Activated T-cell treated with anti-CD3 and anti-CD28 coated beads for 48 hours (primary cell): Measurements from ENCODE around the gene LMOD3.
A peak's percentile ranks its signal among the peaks of the same experiment; 100 is the strongest.

Experiments used
- DNase-seq: peaks from one replicate; pipeline ENCODE4 v3.0.0-alpha.2; 2020; ENCODE audit warnings: low read depth

LMOD3 gene

DNA sequence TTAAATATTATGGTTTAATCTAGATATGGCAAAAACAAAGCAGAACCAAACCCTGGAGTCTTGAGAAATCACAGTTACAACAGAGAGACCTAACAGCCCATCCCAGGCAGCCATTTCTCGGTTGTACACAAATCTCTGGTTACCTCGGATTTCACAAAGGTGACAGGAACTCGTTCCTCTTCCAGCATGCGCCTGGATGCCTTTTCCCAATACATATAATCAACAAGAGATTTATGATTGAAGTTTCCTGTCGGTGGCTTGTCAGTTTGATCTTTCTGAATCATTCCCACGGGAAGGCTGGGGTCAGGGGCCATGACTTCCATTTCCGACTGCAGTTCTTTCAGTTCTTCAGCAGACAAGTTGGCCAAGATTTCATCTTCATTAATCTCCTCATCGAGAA is 445 bp downstream of the LMOD3 start:
- no peak for DNase-seq

DNA sequence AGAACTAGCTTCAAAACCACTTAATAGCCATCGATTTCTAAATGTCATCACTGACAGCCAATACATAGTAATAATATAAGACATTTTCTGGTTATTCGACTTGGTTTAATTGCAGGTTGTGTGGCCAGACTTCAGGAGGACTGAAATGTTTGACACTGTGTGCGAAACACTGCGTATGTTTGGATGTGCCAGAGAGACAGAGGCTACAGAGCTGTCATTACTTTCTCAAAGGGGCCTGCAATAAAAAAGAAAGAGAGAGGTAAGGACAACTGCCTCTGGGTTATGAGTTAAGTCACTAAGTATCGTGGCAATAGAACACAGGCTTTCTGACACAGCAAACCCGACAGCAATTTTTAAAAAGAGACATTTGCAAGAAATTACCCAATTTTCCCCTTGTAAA is 882 bp downstream of the LMOD3 start:
- DNase-seq, result no peak

DNA sequence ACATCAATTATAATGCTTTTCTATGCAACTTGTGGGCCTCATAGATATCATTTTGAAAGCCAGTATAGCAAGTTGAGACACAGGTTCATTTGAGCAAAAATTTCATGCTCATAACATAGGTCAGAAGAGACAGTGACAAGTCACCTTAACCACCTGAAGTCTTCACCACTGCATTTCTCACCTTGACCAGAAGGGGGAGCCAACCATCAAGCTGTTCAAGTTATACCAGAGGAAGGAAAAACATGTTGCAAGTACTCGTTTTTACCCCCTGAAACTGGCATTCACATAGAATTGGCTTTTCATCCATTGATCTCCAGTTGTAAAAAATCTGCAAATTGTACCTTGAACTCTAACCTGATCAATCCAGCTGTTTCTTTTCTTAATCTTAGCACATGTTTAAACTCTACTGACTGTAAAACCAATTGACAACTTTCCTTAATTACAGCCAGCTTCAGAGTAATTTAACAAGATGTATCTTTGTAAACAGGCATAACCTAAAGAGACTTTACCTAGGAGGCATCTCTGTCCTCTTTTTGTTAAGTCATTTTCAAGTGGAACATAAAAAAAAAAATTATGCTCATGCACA is 1.4 kb downstream of the LMOD3 start:
- DNase-seq, result peak; percentile 68

DNA sequence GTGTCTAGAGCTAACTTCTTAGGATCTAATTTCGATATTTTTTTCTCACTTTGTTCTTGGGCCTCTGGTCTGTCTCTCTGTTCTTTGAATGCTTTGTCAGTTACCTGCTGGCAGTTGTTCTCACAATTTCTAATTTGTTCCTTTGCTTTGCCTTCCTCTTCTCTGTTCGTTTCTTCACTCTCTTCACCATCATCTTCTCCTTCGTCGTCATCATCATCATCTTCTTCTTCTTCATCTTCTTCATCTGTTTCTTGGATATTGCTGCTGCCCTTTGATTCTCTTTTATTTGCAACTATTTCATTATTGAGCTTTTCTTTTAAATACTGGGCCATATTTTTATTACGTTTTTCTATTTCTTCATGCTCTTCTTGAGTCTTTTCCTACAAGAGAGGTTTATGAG is 2.7 kb downstream of the LMOD3 start:
- no peak for DNase-seq

DNA sequence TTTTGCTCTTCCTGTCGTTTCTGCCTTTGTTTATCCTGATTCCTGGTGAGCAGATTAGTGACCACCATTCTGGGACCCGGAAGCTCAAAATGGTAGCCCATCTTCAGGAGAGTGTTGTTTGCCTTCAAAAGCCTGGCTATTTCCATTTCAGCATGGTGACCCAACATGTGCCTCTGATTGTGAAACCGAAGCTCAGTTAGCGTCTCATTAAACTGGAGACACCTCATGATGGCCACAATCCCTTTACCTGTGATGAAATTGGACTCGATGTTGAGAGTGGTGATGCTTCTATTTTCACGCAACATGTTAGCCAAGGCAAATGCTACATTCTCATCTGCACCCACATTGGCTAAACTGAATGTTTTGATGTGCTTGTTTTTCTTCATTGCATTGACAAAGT is 3.3 kb downstream of the LMOD3 start:
- no peak for DNase-seq

DNA sequence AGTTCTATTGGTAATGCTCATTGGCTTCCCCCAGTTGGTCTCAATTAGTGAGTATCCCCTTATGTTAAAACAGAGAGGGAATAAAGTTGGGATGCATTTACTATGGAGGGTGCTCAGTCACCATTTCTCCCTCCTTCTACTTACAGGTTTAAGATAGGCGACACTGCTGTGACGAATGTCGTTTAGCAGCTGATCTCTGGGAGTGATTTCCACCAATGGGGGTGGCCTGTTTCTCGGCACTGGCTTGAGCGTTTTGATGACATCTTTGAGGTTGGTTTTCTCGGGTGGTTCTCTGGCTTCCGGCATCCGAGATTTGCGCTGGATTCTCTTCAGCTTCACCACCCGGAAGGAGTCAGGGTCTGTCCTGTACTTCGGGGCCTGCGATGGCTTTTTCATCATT is 3.8 kb downstream of the LMOD3 start:
- DNase-seq, result no peak

DNA sequence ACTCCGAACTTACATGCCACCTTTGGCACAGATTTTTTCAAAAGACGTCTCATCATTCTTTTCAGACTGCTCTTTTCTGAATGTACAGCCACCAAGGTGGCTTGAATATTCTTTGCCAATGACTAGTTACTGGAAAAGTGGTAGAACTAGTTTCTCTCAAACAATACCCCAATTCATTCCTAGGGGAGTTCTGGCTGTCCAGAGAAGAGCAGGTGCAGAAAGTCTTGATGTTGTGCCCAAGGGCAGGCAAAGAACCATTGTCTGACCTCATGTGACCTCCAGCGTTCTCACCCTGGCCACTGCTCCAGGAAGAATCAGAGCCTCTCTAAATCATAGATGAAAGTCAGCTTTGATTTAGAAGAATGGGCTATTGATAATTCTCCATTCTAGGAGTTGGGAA is 5.5 kb downstream of the LMOD3 start:
- DNase-seq, result no peak

DNA sequence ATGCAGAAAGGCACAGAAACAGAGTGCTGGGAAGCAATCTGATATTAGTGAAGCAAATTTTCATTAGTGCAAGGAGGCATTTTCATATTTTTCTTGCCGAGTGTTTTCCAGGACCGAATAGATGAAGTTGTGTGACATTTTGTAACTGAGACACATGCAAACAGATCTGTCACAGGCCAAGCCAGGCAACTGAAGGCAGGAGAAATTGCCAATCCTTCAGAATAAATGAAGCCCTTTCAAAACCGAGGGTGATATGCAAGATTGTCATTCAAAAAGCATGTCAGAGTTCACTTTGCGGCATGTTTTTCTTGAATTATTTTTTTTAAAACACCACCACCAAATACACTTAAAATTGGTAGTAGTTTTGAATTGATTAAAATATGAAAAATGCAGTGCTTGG is 6.2 kb downstream of the LMOD3 start:
- no peak for DNase-seq

DNA sequence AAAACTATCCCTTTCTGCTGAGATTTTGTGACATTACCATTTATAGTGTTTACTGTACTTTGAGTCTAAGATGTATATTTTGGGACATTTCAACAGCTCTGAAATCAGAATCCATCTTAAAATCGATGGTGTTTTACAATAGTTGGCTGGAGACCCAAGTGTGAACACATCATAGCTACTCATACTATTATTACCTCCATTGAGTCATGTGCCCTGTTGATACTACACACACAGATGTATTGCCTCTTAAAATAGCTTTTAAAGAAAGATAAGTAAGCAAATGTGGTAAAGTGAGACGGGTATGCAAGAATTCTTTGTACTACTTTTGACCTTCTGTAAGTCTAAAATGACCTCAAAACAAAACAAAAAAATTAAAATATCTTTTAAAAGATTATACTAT is 6.7 kb downstream of the LMOD3 start:
- DNase-seq, result no peak

DNA sequence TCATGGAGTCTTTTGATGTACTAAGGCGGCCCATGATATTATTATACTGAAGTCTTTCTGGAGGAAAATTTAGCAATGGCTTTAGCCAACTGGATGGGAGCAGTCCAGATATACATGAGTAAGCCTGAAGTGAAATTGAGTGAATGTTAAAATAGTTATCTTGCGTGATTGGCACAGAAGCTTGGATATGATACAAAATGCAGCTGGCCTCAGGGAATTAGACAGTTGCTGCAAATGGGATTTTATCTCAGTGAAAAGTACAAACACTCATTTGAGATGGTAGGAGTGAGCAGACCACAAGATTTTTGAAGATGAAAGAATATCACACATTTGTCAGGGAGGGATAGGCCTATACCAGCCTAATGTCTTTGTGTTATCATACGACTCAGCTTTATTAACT is 8.9 kb downstream of the LMOD3 start:
- DNase-seq, result no peak

DNA sequence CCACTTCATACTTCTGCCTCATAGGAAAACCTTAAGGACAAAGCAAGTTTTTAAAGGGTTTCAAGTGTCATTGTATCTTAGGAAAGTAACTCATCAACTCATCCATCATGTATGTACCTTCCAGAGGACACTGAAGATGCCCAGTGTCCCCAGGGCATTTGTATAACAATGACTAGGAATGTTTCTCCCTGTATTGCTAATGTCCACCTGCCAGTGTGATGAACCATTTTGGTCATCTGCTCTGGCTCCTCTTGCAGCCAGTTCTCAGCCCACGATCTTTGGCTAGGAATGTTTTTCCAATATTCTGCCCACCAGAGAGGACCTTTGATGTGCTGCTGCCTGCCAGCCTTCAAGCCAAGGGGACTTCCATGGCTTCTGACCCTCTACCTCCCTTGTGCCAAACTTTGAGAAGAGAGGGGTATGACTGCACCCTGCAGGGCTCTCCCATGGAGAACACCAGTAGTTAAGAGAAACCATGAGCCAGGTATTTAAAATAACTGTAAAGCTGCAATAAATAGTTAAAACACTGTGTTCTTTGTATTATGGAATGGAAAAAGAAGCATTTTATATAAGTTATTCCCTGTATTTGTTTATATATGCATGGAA is 11.4 kb downstream of the LMOD3 start:
- no peak for DNase-seq

DNA sequence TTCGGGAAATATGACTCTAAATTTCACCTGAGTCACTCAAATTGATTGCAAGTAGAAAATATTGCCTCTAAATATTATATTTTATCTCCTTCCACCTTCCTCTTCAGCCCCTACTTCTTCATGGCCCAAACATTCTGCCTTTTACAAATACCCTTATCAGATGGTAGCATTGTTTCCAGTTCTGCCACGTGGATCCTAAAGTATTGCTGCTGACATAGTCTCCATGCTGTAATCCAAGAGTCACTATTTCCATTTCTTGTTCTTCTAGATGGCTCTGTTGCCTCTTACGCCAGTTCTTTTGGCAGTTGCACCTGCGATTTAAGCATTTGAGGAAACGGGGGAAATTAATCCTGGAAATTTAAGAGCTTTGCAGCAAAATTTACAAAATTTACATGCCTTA is 13.6 kb downstream of the LMOD3 start:
- no peak for DNase-seq

DNA sequence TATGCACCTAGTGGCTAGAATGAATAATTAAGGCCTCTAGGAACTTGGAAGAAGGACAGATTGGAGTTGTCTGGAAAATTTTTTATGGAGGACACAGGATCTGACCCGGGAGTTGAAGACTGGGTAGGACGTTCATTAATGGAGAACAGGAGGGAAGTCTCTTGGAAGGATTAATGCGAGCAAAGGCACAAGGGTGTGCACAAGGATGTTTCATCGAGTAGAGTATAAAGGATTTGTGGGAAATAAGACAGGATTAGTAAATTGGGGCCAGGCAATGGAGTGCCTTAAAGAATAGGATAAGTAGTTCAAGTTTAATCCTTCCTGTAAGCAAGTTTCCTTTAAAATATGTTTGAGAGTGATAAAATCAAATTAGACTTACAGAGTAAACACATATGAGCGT is 14.6 kb downstream of the LMOD3 start:
- no peak for DNase-seq

DNA sequence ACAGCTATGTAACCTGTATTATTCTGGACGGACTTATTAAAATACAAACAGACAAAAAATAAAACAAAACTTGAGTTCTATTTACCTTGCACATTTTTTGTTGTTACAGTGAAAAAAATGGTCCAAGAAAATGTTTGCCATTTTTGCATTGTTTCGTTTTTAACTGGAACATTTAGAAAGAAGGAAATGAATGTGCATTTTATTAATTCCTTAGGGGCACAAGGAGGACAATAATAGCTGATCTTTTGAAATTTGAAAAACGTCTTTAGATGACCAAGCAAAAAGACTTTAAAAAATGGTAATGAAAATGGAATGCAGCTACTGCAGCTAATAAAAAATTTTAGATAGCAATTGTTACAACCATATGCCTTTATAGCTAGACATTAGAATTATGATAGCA is 17.1 kb downstream of the LMOD3 start:
- no peak for DNase-seq

DNA sequence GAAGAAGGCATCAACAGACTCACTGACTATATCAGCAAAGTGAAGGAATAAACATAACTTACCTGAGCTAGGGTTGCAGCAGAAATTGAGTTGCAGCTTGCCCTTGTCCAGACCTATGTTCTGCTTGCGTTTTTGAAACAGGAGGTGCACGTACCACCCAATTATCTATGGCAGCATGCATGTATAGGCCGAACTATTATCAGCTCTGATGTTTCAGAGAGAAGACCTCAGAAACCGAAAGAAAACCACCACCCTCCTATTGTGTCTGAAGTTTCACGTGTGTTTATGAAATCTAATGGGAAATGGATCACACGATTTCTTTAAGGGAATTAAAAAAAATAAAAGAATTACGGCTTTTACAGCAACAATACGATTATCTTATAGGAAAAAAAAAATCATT is 17.8 kb downstream of the LMOD3 start:
- no peak for DNase-seq

DNA sequence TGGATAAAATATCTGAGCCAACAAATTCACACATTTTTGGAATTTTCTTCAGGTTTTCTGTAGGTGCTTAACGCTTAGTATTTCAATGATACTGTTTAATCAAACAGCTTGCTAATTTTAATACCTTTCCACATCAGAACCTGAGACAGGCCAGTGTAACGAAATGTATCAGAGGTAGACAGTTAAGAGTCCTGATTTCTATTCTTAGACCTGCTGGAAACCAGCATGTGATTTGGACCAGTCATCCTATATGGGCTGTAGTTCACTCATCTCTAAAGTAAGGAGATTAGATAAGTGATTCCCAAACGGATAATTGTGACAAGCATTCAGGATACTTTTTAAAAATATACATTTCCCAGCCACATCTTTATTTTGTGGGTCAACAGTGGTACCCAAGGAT is 19.3 kb downstream of the LMOD3 start:
- no peak for DNase-seq

DNA sequence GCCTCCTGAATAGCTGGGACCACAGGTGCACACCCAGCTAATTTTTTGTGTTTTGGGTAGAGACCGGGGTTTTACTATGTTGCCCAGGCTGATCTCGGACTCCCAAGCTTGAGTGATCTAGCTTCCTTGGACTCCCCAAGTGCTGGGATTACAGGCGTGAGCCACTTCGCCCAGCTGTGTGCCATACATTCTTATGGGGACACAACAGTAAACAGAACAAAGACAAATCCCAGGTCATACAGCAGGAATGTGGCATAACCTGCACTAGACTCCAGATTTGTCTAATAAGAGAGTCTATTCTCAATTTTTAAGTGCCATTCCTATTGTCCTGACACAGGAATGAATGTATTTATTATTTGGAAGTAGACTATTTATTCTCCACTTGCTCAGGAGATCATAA is 20.0 kb downstream of the LMOD3 start:
- DNase-seq, result no peak

DNA sequence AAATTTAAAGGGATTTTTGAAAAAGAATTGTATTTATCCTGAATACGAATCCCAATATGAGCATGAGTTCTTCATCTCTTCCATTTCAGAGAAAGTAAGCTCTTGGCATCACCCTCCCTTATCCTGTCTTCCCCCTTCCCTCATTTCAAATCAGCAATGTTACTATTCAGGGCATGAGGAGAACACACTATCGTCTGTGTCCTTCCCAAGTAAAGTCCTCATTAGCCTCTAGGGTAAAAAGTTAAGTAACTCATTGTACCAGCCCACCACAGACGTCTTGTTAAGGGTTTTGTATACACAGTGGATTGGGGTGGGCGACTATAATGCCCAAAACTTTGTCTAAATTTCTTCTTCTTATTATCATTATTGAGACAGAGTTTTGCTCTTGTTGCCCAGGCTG is 22.8 kb downstream of the LMOD3 start:
- DNase-seq, result no peak

DNA sequence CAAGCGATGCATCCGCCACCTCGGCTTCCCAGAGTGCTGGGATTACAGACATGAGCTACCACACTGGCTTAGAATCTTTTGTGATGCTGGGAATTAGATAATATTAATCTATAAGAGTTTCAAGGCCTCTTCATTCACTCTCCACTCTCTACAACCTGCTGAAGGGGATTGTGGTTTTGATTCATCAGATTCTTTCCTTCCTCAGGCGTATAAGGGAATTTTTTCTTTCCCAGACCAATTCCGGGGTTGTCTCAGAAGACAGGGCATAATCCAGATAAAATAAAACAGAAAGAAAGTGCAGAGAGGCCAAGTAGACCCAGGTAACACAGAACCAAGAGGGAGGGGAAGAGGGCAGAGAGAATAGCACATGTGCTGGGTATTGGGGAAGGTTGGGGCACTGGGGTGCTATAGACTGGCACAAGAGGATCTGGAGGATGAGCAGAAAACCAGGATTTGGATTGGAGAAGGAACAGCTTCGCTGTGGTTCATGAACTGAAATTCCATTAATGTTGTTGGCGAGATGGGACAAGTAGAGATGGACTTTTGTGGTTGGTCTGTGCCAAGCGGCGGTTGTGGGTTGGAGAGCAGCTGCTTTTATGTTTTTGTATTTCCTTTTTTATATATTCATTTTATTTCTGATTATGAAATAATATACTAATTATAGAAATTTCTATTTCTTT is 24.8 kb downstream of the LMOD3 start:
- DNase-seq, result no peak

DNA sequence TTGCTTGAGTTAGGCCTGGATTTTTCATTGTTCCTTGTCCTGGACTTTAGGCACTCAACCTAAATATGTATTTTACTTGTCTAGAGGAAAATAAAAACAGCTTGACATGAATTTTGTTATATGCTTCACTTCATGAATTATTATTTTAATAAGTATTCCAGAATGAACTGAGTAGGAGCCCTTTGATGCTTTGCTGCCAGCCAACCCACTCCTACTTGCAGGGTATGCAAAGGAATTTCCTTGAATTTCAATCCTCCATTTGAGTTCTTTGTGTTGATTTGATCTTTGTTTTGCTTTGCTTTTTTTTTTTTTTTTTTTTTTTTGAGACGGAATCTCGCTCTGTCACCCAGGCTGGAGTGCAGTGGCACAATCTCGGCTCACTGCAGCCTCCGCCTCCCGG is 26.1 kb downstream of the LMOD3 start:
- no peak for DNase-seq

DNA sequence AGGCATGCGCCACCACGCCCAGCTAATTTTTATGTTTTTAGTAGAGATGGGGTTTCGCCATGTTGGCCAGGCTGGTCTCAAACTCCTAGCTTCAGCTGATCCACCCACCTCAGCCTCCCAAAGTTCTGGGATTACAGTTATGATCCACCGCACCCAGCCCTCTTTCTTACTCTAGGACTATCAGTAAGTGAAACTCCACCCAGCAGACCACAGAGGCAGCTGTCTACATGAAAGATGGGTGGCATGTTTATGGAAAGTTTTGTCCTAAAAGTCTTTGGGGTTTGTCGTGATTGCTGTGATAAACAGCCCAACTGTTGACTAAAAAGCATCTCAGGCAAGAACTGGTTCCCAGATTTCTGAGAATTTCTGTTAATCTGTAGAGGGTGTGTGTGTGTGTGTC is 26.8 kb downstream of the LMOD3 start:
- no peak for DNase-seq

DNA sequence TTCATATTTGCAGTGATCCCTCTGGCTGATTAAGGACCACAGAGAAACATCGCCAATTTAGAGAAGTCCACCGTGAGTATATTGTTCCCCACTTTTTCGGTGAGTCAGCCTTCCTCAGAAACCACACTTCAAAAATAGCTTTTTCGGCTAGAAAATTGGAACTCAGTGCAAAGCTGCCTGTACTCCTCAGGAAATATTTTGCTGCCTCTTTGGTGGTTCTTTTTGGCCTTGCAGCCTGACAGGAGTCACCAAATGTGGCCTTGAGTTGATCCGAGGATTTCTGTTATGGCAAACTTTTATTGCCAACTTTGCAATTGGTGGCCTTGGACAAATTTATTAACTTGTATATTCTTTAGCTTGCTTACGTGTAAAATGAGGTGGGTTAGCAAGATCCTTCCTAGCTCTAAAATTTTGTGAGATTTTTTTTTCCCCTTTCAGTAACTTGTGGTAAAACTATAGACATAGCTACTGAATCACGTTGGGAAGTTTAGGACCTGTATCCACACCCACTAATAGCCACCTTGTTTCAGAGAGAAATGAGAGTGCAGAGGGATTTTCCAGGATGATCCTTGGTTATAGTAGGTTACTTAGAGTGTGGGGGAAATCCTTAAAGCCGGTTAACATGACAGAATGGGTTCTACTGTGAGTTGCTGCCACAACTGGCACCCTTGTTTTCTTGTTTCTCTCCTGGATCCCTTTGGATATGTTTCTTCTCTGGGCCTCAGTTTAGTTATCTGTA is 27.8 kb downstream of the LMOD3 start:
- DNase-seq, result no peak

DNA sequence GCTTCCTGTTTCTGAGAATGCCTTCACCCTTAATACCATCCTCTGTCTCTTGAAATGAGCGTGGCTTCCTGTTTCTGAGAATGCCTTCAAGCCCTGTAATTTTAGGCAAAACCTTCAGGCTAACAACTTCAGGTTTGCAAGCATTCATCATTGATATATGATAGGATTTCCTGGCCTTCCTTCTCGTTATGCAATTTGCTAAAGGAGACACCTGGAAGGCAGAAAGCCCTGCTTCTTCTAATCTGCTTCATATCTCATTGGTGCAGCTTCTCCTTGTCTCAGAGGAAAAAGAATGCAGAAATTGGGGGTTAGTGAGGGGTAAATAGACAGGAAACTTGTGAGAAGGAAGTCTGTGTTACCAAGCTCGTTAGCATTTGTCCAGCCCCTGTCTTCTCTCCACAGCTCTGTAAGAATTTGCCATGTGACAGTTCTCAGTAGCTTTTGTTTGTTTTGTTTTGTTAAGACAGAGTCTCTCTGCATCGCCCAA is 30.3 kb downstream of the LMOD3 start:
- DNase-seq, result no peak
